NCI-H526 (cell line): ENCODE data around the gene NHSL1.
"Not testable (repeated sequence)": the region's sequence is repeated elsewhere in the genome, so short reads cannot be mapped to it uniquely, and the experiment has no call there.

ENCODE experiments used
- DNase-seq, 2 experiments: peaks; one replicate each; lab custom pipeline; 2025; lab: John Stamatoyannopoulos, UW

Gene NHSL1

DNA sequence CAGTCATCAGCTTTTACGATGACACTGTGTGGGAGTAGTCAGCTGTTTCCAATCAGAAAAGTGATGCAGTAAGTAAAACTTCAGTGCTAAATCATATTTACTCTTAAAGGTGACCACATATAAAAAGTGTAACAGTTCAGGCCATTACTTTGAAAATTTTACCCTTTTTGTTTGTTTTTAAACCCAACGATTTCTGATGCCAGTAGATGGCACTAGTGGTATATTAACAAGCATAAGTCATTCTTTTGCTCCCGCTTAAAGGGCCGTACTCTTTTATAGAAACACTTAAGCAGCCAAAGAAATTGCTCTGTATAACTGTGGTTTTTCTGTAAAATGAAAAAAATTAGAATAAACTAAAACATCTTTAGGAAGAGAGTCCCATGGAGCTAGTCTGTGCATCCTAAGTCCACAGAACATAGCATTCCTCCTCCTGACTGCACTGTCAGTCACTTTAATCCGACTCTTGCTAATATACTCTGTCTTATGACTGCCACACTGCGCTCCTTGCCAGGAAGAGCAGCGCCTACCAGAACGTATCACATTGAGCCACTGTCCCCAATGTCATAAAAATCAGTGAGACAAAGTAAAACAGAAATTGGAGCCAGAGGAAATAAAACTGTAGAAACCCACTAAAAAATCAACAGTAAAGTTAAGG lies 70.2 kb downstream of the NHSL1 start:
- peak; percentile 36 to 63 for DNase-seq

DNA sequence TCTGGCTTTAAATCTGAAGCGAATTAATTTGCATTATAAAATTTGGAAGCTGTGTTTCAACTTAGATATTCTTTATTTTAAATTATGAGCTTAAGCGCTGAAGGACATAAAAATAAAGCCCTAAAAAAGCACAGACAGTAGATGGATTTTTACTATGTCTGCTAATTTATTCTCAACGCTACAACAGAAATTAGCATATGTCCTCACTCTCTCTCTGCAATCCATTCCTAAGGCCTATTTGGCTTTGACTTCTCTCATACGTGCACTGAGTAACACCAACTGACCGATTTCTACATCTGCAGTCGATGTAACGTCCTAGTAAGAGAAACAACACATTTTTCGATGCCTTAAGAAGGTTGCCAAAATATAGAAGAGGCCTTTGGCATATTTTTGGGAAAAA lies 71.6 kb downstream of the NHSL1 start:
- no peak for DNase-seq

DNA sequence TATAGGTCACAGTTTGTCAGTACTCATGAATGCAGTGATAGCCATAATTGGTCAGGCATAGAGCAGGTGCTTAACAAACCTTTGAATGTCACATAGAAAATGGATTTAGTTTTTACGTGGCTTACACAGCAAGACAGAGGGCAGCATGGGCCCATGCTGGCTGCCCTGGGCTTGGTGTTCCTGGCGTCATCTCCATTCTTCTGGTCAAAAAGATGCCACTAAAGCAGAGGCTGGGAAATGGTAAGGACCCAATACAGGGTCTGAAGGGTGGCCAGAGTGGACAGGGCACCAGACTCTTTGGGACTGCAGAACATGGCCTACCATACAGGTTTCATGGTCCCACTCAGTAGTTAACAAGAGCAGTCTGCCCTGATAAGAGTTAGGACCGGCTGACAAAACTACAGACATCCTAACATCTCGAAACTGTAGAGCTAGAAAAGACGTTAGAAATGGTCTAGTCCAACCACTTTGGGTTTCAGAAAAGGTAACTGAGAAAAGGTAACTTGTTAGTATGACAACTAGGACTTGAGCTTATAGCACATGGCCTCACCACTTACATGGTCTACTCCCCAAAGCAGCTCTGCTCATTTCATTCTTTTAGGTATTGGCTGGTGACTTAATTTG lies 72.7 kb downstream of the NHSL1 start:
- DNase-seq = no peak

DNA sequence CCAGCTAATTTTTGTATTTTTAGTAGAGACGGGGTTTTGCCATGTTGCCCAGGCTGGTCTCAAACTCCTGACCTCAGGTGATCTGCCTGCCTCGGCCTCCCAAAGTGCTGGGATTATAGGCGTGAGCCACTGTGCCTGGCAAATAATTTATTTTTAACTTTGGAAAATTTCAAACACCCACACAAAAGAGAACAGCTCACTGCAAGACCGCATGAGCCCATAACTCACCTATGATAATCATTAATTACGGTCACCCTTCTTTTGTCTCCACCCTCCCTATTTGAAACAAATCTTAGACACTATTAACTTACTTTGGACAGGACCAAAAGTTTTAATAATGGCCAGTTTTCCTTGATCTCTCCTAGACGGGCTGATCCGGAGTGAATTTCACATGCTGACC lies 74.0 kb downstream of the NHSL1 start:
- not testable (repeated sequence) for DNase-seq

DNA sequence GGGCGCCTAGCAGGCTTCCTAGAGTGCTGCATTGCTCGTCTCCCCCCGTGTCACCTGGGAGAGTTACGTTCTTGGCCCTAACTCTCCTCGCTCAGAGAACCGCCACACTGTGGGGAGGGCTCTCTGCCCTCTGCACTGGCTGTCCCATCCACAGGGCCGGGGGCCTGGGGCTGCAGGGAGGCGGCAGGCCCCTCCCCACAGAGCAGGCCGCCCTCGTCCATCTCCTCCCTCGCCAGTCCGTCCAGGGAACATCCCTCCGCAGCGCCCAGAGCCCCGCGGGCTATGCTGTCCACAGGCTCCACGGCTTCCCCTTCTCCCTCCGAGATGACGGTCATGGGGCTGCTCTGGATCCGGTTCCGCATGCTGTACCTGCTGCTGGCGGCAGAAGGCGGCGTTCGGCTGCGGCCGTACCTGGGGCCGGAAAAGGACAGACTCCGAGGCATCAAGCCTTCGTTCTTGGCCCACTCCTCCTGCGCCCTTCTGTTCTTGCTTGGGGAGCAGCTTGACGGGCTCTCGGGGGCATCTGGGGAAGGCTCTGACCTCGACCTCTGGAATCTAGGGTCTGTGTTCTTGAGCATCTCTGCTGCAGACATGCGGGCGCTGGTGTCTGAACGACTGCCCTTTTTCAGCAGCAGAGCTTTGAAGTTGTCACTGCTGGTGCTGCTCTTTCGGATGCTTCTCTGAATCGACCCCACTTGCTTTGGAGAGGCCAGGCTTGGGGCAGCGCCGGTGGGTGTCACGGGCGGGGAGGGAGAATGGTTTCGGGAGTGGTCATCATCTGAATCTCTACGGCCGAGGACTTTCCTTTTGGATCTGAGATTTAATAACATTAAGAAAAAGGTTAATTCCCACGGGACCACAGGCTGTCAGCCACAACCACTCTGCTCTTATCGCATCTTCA lies 75.0 kb downstream of the NHSL1 start:
- no peak for DNase-seq

DNA sequence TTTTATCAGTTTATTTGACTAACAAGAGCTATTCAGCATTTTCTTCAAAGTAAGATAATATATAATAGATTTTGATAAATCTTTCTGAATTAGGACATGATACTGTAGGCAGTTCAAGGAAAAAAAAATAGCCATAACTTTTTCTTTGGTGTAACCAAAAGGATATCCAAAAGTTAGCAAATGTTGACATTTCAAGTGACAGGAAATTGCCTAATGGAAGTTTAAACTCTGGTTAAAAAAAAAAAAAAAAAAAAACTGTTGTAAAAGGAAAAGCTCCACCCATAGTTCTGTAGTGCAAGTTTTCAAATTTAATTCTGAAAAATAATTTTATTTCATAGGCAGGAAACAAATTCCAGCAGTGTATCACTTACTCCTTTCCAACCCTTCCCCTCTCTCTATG lies 76.4 kb downstream of the NHSL1 start:
- DNase-seq = no peak

DNA sequence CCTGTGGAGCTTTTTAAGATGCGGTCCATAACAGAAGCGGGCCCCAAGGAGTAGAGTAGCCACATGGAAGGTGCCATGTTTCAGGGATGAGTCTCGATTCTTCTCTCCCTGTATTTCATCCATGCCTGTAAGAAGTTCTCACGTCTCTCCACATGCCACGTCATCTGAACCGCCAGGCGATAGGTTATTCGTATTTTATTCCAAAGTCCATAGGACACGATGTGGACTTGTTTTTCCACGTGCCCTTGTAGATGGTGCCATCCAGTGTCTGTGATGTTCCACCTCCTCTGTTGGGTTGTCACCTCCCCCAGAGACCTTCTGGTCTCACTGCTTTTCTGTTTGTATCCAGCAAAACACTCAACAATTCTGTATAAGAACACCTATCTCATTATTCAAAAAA lies 77.7 kb downstream of the NHSL1 start:
- DNase-seq = peak in 1 of 2 experiments; percentile 11

DNA sequence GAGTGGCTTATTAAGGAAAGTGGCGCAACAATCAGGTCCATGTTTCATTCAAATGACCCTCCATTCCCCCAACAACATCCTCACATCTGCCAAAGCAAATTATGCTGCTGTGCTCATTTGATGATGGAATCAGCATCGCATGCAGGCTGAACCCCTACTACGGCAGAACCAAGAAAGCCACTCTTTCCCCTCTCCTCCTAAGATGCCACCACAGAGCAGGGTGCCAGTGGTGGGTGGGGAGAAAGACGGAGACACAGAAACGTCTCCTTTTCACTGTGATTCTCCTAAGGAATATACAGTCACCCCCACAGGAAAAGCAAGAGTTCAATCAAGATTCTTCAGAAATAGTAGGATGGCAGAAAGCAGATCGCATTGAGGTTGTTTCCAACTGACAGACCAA lies 78.2 kb downstream of the NHSL1 start:
- DNase-seq = no peak

DNA sequence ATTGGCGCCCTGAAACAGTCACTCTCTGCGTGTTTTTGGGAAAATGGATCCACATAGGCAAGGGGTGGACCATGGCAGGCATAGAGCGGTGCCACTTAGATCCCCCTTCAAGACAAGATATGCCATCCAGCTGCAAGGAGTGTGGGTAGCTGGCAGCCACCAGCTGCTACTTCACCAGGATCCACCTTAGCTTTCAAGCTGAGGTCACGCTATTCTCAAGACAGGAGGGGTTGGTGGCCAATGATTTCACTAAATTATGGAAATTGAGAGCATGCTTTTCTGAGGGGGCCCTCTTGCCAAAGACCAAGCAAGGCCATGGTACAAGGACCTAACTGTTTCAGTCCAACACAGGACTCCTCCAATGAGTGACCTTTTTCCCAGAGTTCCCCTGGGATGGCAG lies 78.9 kb downstream of the NHSL1 start:
- DNase-seq = no peak

DNA sequence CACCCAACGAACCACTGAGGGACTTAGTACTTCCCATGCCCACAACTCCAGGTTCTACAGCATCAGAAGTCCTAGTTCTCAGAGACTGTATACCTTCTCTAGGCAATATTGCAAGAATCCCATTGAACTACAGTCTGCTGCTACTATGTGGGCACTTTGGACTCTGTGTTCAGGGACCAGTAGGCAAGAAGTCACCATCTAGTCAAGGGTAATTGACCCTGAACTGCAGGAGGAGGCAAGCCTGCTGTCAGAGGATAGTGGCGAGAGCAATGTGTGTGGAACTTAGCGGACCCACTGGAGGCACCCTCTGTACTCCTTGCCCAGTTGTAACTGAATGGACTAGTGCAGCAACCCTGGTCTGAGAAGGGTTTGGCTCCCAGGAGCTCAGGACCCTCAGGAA lies 79.5 kb downstream of the NHSL1 start:
- DNase-seq = no peak

DNA sequence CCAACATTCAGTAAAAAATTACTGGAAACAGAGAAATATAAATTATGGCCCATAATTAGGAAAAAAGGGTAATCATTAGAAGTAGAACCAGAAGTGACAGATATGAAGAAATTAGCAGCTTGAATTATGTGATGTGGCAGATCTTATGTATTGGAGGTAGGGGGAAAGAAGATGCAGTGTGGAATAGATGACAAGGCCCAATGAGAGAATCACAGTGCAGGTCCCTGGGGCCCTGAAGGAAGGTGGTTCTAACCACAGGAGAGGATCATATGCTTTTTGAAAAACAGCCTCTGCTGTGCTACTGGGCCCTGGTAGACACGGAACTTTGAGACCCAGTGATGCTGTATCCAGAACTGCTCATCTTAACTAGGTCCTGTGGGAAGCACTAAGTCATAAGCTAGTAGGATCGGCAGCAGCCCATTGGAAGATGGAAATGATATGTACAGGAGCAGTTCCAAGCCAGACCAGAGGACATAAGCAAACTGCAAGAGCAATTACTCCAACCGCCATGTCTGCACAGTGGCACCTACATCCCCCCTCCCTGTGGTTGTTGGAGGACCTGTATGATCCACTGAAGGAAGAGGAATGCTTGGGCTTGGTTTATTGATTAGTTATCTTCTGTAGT lies 81.1 kb downstream of the NHSL1 start:
- no peak for DNase-seq

DNA sequence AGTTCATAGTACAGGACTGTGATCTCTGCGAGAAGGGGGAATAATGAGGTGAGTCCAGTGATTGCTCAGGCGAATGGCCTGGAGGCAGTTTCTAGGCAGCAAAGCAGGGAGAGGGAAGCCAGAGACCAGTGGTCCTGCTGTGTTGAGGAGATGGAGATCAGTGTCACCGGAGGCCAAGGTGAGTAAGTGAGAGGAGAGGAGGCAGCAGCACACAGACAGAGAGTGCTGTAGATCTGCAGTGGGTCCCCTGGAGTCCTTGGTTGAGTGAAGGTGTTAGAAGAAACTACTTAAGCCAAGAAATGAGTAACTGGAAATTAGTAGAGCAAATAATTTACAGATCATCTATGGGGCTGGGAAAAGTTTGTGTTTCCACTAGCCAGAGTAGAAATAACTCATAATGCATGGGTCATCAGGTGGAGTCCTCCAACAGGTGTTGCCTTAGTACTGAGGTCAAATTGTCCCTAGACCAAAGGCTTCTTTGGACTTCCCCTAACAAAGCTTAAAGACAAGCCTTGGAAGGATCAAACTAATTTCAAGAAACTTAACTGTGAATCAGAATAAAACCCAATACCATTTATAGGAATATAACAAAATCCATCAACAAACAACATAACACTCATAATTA lies 81.7 kb downstream of the NHSL1 start:
- no peak for DNase-seq

DNA sequence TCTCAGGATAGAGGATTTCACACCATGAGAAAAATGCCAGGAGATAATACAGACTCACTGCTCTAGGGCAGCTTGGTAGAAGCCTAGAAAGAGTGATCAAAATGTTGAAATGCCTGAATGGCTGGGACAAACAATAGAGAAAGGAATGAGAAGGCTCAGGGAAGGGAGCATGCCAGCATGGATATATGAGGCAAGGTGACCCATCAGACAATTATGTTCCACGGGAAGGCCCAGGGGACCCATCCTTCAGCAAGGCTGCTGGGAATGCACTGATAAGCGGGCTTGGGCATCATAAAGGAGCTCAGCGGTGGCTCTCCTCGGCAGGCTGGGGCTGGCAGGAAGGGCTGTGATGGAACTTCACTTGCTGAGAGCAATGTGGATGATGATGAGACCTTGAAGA lies 83.1 kb downstream of the NHSL1 start:
- DNase-seq = no peak

DNA sequence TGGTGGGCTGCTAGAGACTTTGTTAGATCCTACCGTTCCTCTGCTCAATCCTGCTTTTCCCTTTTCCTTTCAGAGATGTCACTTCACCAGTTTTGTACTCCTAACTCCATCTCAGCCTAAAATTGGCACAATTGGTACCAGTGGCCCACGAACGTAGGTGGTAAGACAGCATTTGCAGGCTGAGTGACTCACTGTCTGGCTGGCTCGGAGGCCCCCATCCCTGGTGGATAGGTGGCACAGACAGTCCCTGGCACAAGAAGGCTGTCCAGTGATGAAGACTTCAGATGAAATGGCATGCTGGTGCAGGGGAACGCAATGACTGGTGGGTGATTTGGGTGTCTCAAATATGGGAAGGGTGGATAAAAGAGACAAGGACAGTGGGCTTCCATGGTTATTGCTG lies 84.2 kb downstream of the NHSL1 start:
- DNase-seq = no peak

DNA sequence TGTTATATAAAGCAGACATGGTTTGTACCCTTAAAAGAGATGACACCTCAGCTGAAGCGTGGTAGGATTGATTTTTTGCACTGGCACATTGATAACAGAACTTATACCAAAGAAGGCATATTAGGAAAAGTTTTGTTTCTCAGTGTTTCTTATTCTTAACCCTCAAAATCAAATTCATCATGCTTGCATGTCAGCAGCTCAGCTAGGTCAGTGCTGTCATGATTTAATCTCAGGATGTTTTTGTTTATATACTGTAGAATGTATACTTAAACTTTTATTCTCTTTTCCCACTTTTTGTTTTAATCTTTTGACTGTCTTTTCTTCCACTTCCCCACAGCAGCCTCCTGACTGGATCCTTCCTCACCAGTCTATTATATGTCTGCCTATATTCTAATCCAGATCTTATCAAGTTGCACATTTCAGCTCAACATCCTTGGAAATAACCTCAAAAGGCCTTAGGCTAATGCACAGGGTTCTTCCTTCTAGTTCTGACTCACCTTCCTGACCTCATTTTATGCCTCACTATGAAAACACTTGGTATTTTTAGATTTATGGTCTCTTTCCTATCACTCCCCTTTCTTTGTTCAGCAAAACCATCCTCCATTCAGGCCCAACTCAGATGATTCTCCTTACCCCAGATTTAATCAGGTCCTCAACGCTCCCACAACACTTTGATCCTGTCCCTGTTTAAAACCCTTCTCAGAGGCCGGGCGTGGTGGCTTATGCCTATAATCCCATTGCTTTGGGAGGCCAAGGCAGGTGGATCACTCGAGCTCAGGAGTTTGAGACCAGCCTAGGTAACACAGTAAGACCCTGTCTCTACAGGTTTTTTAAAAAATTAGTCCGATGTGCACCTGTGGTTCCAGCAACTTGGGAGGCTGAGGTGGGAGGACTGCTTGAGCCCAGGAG lies 88.1 kb downstream of the NHSL1 start:
- no peak for DNase-seq

DNA sequence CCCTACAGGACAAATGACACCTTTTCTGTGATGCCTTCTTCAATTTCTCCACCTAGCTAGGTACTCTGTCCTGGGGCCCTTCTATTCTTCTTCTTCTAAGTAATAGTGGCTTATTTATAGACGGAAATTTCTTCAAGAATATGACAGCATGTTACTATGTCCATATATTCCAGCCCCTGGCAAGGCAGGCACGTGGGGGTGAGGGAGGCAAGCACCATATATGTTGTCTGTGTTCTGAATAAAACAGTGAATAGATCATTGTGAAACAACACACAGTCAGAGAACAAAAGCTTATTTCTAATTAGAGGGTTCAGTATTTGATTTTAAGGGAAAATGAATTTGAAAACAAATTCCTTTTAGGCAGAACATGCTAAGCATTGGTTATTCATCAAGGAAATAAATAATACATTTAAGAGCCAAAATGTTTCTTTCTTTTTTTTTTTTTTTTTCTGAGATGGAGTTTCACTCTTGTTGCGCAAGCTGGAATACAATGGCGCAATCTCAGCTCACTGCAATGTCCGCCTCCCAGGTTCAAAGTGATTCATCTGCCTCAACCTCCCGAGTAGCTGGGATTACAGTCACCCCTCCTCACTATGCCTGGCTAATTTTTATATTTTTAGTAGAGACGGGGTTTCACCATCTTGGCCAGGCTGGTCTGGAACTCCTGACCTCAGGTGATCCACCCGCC lies 89.1 kb downstream of the NHSL1 start:
- no peak for DNase-seq

DNA sequence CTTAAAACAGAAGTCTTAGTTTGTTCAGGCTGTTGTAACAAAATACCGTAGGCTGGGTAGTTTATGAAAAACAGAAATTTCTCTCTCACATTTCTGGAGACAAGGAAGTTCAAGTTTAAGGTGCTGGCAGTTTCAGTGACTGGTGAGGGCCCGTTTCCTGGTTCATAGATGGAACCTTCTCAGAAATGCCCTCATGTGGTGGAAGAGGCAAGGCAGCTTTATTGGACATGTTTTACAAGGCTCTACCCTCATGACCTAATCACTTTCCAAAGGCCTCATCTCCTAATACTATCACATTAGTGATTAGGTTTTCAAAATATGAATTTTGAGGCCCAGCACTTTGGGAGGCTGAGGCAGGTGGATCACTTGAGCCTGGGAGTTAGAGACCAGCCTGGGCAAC lies 92.9 kb downstream of the NHSL1 start:
- no peak for DNase-seq

DNA sequence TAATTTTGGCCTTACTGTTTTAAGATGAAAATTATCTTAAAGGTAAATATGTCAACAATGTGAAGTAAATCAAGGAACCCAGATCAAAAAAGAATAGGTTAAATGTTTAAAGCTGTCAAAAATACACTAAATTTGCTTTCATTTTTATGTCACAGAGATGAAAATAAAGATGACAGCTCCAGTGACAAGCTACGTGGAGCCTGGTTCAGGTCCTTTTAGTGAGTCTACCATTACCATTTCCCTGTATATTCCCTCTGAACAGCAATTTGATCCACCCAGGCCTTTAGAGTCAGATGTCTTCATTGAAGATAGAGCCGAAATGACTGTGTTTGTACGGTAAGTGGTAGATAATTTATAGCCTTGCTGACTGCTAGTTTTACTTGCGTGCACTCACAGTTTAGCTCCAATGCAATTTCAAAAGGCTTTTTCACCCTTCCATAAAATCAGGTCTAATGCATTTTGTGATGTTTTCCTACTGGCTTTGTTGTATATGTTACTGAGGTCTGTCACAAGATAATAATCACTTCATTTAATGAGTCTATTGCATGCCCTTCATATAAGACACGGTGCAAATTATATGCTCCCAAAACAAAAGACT lies 93.4 kb downstream of the NHSL1 start:
- no peak for DNase-seq

DNA sequence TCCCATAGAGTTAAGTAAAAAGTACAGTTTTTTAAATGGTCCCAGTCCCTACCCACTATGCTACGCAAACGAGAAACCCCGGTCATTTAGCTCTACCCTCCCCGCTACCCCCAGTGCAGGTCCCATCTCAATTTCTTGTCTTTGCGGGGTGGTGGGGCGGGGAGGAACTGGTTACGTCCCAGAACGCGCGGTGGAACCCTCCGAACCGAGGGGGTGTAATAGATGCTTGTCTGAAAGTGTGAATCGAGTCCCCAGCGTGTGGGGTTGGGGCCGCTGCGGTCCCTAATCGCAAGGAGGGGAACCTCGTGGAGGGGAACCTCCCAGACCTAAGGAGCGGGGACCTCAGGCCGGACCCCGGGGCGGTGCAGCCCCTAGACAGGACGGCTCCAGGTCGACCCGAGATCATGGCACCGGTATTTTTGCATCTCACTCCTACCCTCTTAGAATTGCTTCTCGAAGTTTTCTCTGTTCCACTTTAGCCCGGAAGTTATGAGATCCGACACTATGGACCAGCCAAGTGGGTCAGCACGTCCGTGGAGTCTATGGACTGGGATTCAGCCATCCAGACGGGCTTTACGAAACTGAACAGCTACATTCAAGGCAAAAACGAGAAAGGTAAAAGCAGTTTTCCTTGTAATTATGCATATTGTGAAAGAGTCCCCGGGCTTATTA lies 94.5 kb downstream of the NHSL1 start:
- DNase-seq = peak; percentile 14 to 61
